Activated CD4-positive, alpha-beta T cell treated with anti-CD3 and anti-CD28 coated beads for 4 hours (primary cell): ENCODE results near the gene RPF1.
"Not testable (repeated sequence)": the region's sequence is repeated elsewhere in the genome, so short reads cannot be mapped to it uniquely, and the experiment has no call there.

Source experiments
- DNase-seq, 2 donors: peaks; one replicate each; pipeline ENCODE4 v3.0.0-alpha.2; 2020

The RPF1 gene

DNA sequence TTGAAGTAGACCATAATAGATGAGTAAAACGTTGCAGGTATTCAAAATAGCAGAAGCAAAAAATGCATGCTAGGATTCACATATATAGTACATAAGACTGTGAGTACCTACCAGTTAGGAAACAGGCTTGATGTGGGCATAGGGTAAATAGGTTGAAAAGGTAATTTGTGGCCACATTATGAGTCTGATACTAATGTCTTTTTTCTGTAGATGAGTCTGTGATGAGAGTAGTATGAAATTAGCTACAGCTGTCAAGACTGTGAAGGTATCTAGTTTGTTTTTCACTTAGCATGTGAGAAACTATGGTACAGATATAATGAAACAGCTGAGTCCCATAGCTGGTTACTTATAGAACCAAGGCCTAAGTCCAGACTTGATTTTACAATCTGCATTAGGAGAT lies 14.7 kb downstream of the RPF1 start:
- DNase-seq = no peak

DNA sequence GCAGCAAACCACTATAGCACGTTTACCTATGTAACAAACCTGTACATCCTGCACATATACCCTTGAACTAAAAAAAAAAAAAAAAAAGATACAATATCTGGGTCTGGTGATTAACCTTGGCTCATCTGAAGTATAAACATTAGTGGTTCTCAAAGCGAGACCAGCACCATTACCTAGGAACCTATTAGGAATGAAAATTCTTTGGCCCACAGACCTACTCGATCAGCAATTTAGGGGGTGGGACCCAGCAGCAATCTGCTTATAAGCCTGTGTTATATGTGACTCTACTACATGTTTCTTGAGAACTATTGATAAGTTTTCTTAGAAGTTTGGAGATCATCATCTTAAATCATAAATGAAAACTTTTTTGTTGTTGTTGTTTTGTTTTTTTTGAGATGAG lies 17.4 kb downstream of the RPF1 start:
- DNase-seq = no peak

DNA sequence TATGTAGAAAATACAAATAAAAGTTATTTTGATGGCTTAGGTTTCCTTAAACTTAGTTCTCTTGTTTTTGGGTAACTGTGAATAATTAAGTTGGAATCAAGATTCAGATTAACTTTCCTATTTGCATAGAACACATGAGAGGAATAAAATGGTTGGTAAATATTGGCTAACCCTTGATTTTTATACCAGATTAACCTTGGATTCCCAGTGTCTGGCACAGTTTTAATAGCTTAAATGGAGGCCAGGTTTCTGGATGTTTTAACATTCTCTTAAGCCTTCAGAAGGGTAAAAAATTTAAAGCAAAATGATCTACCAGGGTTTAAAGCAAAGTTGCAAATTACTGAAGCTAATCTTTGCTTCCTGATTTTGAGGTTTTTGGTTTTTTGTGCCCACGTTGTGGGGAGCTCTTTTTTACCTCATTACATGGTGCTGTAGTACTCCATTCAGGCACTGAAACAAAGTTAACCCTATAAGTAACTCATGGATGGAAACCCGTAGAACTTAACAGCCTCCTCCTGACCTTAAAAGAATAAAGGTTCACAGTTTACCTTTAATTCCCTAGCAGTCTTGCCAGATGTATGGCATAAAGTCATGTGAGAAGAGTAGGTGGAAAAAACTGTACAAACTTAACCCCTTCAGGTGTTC lies 18.7 kb downstream of the RPF1 start:
- no peak for DNase-seq

DNA sequence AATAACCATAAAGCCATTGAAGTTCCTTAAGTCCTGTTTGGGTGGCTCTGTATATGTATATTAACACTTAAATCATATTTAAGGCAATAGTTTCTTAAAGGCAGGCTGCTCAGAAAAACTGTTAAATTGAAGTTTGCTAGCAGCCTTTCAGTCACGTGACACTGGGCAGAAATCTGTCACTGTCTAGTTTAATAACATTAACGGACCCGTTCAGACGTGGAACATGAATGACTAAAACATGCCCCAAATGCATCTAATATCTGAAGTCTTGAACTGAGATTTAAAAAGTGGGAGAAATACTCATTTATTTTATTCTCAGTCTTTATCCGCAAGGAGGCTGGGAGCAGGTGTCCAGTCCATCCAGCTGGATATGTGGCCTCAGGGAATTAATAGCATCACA lies 23.9 kb downstream of the RPF1 start:
- no peak for DNase-seq

DNA sequence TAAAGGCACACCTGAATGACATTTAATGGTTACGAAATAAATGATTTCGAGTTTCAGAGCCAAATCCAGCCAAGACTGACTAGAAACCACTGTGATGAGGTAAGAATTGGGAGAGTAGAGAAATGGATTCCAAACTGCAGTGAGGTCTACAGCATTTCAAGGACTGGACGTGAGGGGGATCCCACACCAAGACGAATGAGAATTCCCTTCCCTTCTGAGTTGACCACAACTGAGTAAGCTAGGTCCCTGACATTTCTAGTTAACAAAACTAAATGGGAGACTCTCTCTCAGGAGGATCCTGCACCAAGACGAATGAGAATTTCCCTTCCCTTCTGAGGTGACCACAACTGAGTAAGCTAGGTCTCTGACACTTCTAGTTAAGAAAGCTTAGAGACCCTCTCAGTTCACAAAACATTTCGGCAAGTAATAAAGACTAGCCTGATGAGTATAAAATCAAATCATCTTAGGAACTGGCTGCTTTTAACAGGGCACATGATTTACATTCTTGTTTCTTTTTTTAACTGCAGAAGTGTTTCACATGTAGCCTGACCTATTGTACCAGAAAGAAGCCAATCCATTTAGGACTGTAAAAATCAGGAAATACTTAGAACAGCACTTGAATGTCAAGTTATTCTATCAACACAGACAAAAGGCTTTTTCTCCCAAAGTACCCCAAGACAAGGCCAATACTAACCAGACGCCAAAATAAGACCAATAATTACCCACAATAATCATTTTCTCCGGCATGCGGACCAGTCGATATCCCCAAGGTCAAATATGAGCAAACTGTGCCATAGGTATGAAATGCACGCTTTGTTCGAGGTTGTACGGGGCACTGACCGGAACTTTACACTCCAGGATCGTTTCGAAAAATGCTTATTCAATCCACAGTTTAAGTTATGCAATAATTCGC lies 25.8 kb downstream of the RPF1 start:
- DNase-seq = no peak

DNA sequence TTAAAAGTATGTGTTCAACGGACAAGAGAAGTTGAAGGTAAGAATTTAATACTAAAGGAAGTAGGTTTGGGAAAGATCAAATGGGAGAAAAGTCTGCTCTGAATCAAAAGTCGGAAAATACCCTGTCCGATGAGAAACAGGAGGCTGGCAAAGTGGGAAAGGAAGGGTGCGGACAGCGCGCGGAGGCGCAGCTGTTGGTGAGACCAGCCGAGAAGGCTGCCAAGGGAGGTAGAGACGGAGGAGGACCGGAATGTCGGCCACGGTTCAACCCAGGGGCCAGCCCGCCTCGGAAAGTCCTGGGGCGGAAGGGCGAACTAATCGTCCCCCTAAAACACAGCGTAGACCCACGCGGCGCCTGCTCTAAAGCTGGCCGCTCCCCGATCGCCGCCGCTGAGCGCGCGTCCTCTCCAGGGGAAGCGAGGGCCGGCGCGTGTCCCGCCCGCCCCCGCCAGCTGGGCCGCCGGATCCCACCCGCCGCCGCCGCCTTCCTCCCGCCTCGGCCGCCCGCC lies 26.5 kb downstream of the RPF1 start:
- no peak for DNase-seq

DNA sequence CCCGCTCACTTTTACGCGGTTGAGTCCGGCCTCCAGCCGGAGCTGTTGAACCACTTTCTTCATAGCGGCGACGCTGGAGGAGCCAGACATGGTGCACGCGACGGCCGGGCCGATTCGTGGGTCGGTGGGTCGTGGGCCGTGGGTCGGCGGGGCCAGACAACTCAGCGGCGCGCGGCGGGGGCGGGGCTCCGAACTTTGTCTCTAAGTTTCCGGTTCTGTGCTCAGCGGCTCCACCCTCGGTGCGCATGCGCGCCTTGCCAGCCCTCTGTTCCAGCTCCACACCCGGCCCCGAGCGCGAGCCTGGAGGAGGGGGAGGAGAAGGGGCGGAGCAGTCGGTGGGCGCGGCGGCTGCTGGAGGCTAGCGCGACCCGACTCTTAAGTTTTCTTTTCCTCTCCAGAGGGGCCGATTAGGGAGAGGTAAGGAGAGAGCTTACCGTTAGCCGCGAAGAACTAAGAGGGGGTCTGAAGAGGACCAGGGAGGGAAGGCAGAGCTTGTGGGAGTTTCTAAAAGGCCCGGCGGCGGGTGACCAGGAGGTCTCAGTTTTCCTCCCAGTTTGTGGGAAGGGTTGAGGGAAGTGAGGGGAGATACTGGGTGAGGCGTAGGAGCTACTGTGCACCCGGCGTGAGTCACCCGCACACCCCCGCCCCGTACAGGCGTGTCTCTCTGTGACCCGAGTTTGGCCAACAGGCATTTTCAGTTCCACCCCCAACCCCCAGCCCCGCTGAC lies 27.1 kb downstream of the RPF1 start, which contains the start of the genes GNG5 and SPATA1:
GNG5 (minus strand) TSS at position 580 of the 727 bp plus-strand sequence; CDS start at position 90, 490 bp downstream.
SPATA1 (plus strand) TSS at position 385 of the 727 bp plus-strand sequence. CDS start 9,974 bp downstream, outside the sequence.
- DNase-seq = peak; percentile 97 to 98

DNA sequence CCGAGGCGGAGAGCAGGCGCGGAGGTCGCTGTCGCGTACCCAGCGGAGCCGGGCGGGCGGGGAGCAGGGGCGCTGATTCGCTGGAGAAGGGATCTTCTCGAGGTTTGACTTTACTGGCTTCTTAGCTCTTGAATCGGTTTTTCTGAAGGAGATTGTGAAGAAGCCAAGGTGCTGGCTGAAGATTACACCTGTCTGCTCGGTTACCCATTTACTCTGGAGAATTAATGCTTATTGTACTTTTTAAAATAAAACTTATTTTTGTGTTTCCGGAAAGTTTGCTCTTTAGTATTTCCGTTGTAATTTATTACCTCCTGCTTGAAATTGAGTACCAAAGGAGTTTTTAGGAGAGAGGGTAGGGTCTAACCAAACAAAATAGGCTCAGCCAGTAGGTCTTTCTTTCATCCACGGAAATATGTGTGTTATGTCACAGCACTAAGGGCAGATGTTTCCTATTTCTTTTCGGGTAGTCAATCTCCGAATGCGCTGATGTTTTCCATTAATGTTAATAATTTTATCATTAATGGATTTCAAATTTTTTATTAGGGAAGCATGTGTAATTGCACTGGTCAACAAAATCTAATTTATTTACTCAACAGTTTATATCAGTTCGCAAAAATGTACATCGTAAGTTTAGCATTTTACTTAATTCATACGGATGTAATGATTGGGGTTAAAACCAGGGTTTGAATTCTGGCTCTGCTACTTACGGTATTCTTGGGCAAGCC lies 27.8 kb downstream of the RPF1 start:
- no peak for DNase-seq

DNA sequence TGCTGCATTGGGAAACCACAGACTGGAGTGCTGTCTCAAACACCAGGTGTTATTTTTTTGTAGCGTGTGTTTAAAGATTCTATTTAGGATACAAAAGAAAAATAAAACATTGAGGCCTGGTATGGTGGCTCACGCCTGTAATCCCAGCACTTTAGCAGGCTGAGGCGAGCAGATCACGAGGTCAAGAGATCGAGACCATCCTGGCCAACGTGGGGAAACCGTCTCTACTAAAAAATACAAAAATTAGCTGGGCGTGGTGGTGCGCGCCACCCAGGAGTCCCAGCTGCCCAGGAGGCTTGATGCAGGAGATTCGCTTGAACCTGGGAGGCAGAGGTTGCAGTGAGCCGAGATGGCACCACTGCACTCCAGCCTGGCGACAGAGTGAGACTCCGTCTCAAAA lies 28.8 kb downstream of the RPF1 start:
- not testable (repeated sequence) for DNase-seq

DNA sequence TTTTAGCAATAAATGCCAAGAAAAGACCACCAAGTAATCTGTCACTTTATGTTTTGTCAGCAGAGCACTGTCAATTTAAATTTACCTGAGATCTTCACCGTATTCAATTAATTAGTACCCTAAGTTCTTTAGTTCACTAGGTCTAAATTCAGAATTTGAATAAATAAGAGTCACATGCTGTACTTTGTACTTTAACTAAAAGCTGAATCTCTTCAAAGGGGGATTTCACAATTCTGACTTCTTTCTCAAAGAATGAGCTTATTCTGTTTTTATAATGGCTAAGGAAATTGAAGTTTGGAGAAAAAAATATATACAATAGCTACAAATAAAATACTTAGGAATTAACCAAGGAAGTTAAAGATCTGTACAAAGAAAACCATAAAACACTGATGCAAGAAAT lies 29.4 kb downstream of the RPF1 start:
- no peak for DNase-seq

DNA sequence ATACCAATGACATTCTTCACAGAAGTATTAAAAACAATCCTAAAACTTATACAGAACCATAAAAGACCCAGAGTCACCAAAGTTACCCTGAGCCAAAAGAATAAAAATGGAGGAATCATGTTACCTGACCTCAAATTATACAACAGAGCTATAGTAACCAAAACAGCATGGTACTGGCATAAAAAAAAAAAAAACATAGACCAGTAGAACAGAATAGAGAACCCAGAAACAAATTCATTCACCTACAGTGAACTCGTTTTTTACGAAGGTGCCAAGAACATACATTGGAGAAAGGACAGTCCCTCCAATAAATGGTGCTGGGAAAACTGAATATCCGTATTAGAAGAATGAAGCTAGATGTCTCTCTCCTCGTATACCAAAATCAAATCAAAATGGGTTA lies 30.0 kb downstream of the RPF1 start:
- DNase-seq = no peak

DNA sequence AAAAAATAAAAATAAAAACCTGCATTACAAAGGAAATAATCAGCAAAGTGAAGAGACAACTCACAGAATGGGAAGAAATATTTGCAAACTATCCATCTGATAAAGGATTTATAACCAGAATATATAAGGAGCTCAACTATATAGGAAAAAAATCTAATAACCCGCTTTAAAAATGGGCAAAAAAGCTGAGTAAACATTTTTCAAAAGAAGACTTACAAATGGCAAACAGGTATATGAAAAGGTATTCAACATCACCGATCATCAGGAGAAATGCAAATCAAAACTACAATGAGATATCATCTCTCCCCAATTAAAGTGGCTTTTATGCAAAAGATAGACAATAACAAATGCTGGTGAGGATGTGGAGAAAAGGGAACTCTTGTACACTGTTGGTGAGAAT lies 31.1 kb downstream of the RPF1 start:
- no peak for DNase-seq

DNA sequence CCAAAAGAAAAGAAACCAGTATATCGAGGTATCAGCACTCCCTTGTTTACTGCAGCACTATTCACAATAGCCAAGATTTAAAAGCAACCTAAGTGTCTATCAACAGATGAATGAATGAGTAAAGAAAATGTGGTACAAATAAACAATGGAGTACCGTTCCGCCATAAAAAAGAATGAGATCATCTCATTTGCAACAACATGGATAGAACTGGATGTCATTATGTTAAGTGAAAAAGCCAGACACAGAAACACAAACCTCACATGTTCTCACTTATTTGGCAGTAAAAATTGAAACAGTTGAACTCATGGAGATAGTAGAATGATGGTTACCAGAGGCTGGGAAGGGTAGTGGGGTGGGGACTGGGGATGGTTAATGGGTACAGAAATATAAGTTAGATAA lies 31.6 kb downstream of the RPF1 start:
- DNase-seq = no peak

DNA sequence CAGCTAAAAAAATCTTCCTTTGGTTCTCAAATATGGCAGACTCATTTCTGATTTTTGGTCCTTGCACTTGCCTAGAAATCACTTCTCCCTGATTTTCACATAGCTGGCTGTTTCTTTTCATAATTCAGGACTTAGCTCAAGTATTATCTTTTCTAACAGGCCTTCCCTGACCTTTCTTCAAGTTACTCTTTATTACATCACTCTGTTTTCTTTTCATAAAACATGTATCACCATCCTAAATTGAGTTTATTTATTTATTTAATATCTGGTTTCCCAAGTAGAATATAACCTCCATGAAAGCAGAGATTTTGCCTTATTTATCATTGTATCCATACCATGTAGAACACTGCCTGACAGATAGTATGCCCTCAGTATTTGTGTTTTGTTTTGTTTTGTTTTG lies 45.5 kb downstream of the RPF1 start:
- no peak for DNase-seq

DNA sequence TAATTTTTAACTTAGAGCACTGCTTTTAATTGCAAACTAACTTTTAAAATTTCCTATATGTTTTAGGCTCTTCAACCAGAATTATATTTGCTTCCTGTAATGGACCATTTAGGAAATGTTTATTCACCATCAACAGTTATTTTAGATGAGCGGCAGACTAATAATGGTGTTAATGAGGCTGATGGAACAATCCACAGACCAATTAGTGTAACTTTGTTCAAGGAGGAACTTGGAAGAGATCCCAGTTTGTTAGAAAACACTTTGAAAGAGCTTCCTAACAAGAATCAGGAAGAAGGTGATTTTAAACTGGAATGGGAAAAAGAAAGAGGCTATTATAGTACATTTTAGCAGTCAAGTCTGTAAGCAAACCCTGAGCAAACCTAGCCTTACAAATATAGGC lies 46.7 kb downstream of the RPF1 start:
- no peak for DNase-seq

DNA sequence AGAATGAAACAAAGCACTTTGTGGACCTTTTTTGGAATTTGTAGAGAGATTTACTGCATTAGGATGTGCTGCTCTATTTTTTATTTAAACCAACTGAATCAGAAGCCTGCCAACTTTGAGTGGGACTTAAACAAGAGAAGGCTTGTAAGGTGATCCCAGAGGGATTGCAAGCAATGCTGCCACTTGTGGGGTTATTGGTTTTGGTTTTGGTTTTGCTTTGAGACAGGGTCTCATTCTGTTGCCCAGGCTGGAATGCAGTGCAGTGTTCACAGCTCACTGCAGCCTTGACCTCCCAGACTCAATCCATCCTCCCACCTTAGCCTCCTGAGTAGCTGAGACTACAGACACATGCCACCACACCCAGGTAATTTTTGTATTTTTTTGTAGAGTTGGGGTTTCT lies 59.5 kb downstream of the RPF1 start:
- no peak for DNase-seq

DNA sequence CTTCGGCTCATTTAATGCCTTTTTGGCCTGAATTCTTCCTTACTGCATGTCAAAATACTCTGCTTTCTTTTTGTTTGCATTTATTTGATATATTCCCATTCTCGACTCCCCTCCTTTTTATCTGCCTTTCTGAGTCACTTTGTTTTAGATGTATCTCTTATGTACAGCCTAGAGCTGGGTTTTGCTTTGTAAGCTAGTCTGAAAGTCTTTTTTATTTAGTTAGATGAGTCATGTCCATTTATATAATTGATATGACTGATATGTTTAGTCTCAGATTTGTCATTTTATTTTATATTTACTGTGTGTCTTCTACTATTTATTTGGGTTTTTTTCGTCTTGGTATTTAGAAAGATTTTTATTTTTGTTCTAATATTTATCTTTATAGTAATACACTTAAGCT lies 60.9 kb downstream of the RPF1 start:
- DNase-seq = no peak

DNA sequence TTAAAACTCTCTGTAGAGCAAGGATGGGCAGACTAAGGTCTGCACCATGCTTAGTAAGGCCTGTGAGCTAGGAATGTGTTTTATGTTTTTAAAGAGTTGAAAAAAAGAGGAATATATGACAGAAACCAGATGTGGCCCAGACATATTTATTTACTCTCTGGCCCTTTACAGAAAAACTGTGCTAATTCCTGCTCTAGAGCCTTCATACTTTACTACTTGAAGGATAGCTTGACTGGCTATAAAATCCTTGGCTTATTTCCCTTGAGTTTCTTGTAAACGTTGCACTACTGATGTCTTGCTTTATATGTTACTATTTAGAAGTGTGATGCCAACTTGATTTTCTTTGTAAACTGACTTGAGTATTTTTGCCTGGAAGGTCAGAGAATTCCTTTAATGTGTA lies 61.7 kb downstream of the RPF1 start:
- DNase-seq = no peak

DNA sequence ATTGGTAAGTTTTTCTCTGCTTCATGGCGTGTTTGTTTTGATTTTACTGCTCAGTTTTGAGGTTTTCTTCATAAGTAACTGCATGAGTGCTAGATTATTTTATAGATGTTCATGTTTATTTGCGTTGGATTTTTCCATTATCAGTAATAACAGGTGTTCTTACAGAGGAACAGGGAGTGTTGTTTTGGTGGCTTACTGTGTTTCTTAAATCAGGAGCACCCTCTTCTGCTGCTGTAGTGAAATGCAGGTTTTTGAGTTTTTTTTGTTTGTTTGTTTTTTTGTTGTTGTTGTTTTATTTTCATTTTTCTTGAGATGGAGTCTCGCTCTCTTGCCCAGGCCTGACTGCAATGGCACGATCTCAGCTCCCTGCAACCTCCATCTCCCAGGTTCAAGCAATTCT lies 62.6 kb downstream of the RPF1 start:
- DNase-seq = no peak
